CD4-positive, alpha-beta memory T cell (primary cell): ENCODE measurements around the gene MRPS23. TPM values are rescaled to one million over a fixed set of nuclear protein-coding genes. Genes with fewer than 3 reads are reported as not detected.

ENCODE experiments used
- CTCF ChIA-PET: fragments of 350-600 bp; sonication (Branson Sonifier 250); formaldehyde crosslinking; loops from one replicate; lab custom pipeline; 2021; ENCODE audit warnings: inconsistent platforms; ENCODE audit not compliant: partially characterized antibody; lab: Charles Lee
- POLR2A ChIA-PET: fragments of 350-600 bp; sonication (Branson Sonifier 250); formaldehyde crosslinking; loops from one replicate; lab custom pipeline; 2021; ENCODE audit not compliant: partially characterized antibody; lab: Charles Lee
- DNase-seq, 5 donors: peaks; one replicate each; pipeline versions ENCODE4 v3.0.0 to v3.0.0-alpha.2; 2020 to 2022; ENCODE audit warnings: mixed read lengths in 1 of 5
- H3K27ac ChIP-seq: one replicate; pipeline ENCODE4 v1.7.0; 2013; ENCODE audit warnings: low read depth, low read length
- H3K27me3 ChIP-seq: 2 replicates; pipeline ENCODE4 v1.7.0; 2013; ENCODE audit warnings: mild to moderate bottlenecking, low read length, moderate library complexity; ENCODE audit not compliant: insufficient read depth
- H3K36me3 ChIP-seq: 2 replicates; pipeline ENCODE4 v1.7.0; 2013; ENCODE audit warnings: mild to moderate bottlenecking, low read length, moderate library complexity; ENCODE audit not compliant: insufficient read depth
- H3K4me1 ChIP-seq: 2 replicates; pipeline ENCODE4 v1.7.0; 2013; ENCODE audit warnings: mild to moderate bottlenecking, low read length, moderate library complexity; ENCODE audit not compliant: insufficient read depth
- H3K4me3 ChIP-seq, 2 donors: one replicate each; pipeline ENCODE4 v1.7.0; 2013; ENCODE audit warnings: low read length in 2 of 2, mild to moderate bottlenecking in 1 of 2
- H3K9me3 ChIP-seq, 2 donors: one replicate each; pipeline ENCODE4 v1.7.0; 2013; ENCODE audit warnings: low read length in 2 of 2, control low read depth in 1 of 2; ENCODE audit not compliant: control insufficient read depth in 1 of 2
- H3K27ac Mint-ChIP-seq, 7 donors: one replicate each; pipeline ENCODE4 v1.8.0; 2020 to 2021; ENCODE audit warnings: mixed read lengths in 7 of 7, mild to moderate bottlenecking in 6 of 7, inconsistent platforms in 3 of 7, moderate library complexity in 3 of 7
- H3K27me3 Mint-ChIP-seq, 2 donors: one replicate each; pipeline ENCODE4 v1.8.0; 2020 to 2021; ENCODE audit warnings: mixed read lengths in 2 of 2
- H3K36me3 Mint-ChIP-seq, 2 donors: one replicate each; pipeline ENCODE4 v1.8.0; 2020 to 2021; ENCODE audit warnings: mixed read lengths in 2 of 2, inconsistent platforms in 1 of 2, mild to moderate bottlenecking in 1 of 2
- H3K4me1 Mint-ChIP-seq, 4 donors: one replicate each; pipeline ENCODE4 v1.8.0; 2020 to 2021; ENCODE audit warnings: mixed read lengths in 4 of 4, mild to moderate bottlenecking in 1 of 4
- H3K4me3 Mint-ChIP-seq, 8 donors: one replicate each; pipeline ENCODE4 v1.8.0; 2020 to 2021; ENCODE audit warnings: mixed read lengths in 8 of 8, mild to moderate bottlenecking in 7 of 8, moderate library complexity in 6 of 8, inconsistent platforms in 3 of 8
- H3K9me3 Mint-ChIP-seq, 8 donors: one replicate each; pipeline ENCODE4 v1.8.0; 2020 to 2021; ENCODE audit warnings: mixed read lengths in 8 of 8, mild to moderate bottlenecking in 5 of 8, inconsistent platforms in 3 of 8, moderate library complexity in 1 of 8
- intact Hi-C: fragments of 100-400 bp; cut with micrococcal nuclease; formaldehyde crosslinking; loops from one replicate; pipeline ENCODE4 v1.15.1; 2023
- polyA plus RNA-seq, 2 donors: library from polyadenylated mRNA; unstranded; fragments of 300-500 nt; fragmentation: Illumina TruSeq; gene quantifications; one replicate each; pipeline ENCODE4 v1.2.3, GENCODE V29; 2021
- total RNA-seq, 2 experiments: library from RNA; stranded (reverse); gene quantifications; one replicate each; pipeline ENCODE4 v1.2.3, GENCODE V29; 2021

MRPS23 gene
- total and polyA plus RNA-seq, 4 experiments from 2014 or later: 28.7 to 41.7 (median 32.6) TPM

- Mint-ChIP-seq H3K4me3 (no peak overlapping the region), H3K27ac (no peak overlapping the region), H3K4me1 (peaks cover 2 to 7% (median 5%) of the 10 kb centered on the region in 4 donors), H3K36me3 (no peaks in the 10 kb centered on the region), H3K27me3 (peaks cover 0 to 6% of the 10 kb centered on the region in 2 donors), H3K9me3 (no peaks in the 10 kb centered on the region)
- ChIA-PET POLR2A (interaction anchor here (1.0 to 1.3 kb wide), 4 partner anchors 93 to 114 kb away, joined by 3 to 4 read pairs (median 4); partner anchors contain the start of gene SRSF1), CTCF (interaction anchor here (0.5 to 8.2 kb wide), 18 partner anchors 11 to 799 kb away, joined by 3 to 150 read pairs (median 4); partner anchors contain the start of gene CUEDC1)
- H3K9me3 ChIP-seq: no peaks in the 10 kb centered on the region
- DNase-seq: no peak
- no peak overlapping the region for H3K4me3 ChIP-seq
- no peaks in the 10 kb centered on the region for H3K27me3 ChIP-seq
- no peak overlapping the region for H3K27ac ChIP-seq
- no peaks in the 10 kb centered on the region for H3K4me1 ChIP-seq
- intact Hi-C loops: loop anchor here (1.0 to 10.0 kb wide), 6 partner anchors 54 to 279 kb away; partner anchors contain the start of gene DYNLL2
- no peaks in the 10 kb centered on the region for H3K36me3 ChIP-seq
These were observed 43.2 kb upstream of the MRPS23 start for GRCh38 chr17:57892820-57893595.

- no peak overlapping the region for H3K27ac ChIP-seq
- H3K4me1 Mint-ChIP-seq: peaks cover 2 to 7% (median 5%) of the 10 kb centered on the region in 4 donors
- no peaks in the 10 kb centered on the region for H3K36me3 ChIP-seq
- H3K4me1 ChIP-seq: no peaks in the 10 kb centered on the region
- no peak overlapping the region for H3K27ac Mint-ChIP-seq
- H3K27me3 ChIP-seq: no peaks in the 10 kb centered on the region
- no peak overlapping the region for H3K4me3 ChIP-seq
- ChIA-PET CTCF (interaction anchor here (0.5 to 8.2 kb wide), 19 partner anchors 12 to 281 kb away, joined by 3 to 150 read pairs (median 4); partner anchors contain the start of gene CUEDC1), POLR2A (interaction anchor here (0.6 to 1.3 kb wide), 5 partner anchors 94 to 115 kb away, joined by 3 to 4 read pairs (median 3); partner anchors contain the start of gene SRSF1)
- H3K27me3 Mint-ChIP-seq: peaks cover 0 to 6% of the 10 kb centered on the region in 2 donors
- H3K4me3 Mint-ChIP-seq: no peak overlapping the region
- no peaks in the 10 kb centered on the region for H3K36me3 Mint-ChIP-seq
- DNase-seq: peak; percentile 62 to 72 (median 66)
- H3K9me3 ChIP-seq: no peaks in the 10 kb centered on the region
- intact Hi-C loops: loop anchor here (1.0 to 10.0 kb wide), 6 partner anchors 55 to 280 kb away; partner anchors contain the start of gene DYNLL2
- no peaks in the 10 kb centered on the region for H3K9me3 Mint-ChIP-seq
These were observed 42.4 kb upstream of the MRPS23 start for GRCh38 chr17:57892146-57892819.

- ChIA-PET CTCF (interaction anchor here (1.1 to 8.2 kb wide), 5 partner anchors 30 to 221 kb away, joined by 3 to 150 read pairs (median 15); no protein-coding TSS in a partner anchor), POLR2A (no interaction called here)
- Mint-ChIP-seq H3K27me3 (peaks cover 0 to 6% of the 10 kb centered on the region in 2 donors), H3K27ac (peak overlapping the region in 1 of 7 donors; percentile 59), H3K36me3 (no peaks in the 10 kb centered on the region), H3K4me1 (peaks cover 2 to 7% (median 5%) of the 10 kb centered on the region in 4 donors), H3K9me3 (no peaks in the 10 kb centered on the region), H3K4me3 (no peak overlapping the region)
- Histone ChIP-seq H3K9me3 (no peaks in the 10 kb centered on the region), H3K27ac (no peak overlapping the region), H3K4me3 (no peak overlapping the region), H3K27me3 (no peaks in the 10 kb centered on the region), H3K36me3 (no peaks in the 10 kb centered on the region), H3K4me1 (no peaks in the 10 kb centered on the region)
- no peak for DNase-seq
- intact Hi-C loops: loop anchor here (5.0 to 10.0 kb wide), 2 partner anchors 56 to 194 kb away; partner anchors contain the start of gene DYNLL2
These were observed 41.0 kb upstream of the MRPS23 start for GRCh38 chr17:57890857-57891232.

GRCh38 chr17:57889892-57890856 is 40.3 kb upstream of the MRPS23 start:
- no peaks in the 10 kb centered on the region for H3K4me1 ChIP-seq
- intact Hi-C loops: loop anchor here (5.0 to 10.0 kb wide), 2 partner anchors 57 to 195 kb away; partner anchors contain the start of gene DYNLL2
- peaks cover 0 to 6% of the 10 kb centered on the region in 2 donors for H3K27me3 Mint-ChIP-seq
- H3K4me1 Mint-ChIP-seq: peaks cover 2 to 7% (median 5%) of the 10 kb centered on the region in 4 donors
- H3K9me3 ChIP-seq: no peaks in the 10 kb centered on the region
- no peak for DNase-seq
- ChIA-PET POLR2A (no interaction called here), CTCF (interaction anchor here (1.1 to 8.2 kb wide), 5 partner anchors 11 to 222 kb away, joined by 3 to 150 read pairs (median 15); no protein-coding TSS in a partner anchor)
- H3K36me3 Mint-ChIP-seq: no peaks in the 10 kb centered on the region
- H3K4me3 Mint-ChIP-seq: no peak overlapping the region
- no peak overlapping the region for H3K27ac ChIP-seq
- H3K9me3 Mint-ChIP-seq: no peaks in the 10 kb centered on the region
- no peak overlapping the region for H3K4me3 ChIP-seq
- no peaks in the 10 kb centered on the region for H3K27me3 ChIP-seq
- no peak overlapping the region for H3K27ac Mint-ChIP-seq
- no peaks in the 10 kb centered on the region for H3K36me3 ChIP-seq

- Mint-ChIP-seq H3K36me3 (no peaks in the 10 kb centered on the region), H3K4me3 (no peak overlapping the region), H3K27ac (no peak overlapping the region), H3K9me3 (no peaks in the 10 kb centered on the region), H3K27me3 (peaks cover 0 to 6% of the 10 kb centered on the region in 2 donors), H3K4me1 (peaks cover 2 to 7% (median 5%) of the 10 kb centered on the region in 4 donors)
- POLR2A ChIA-PET: no interaction called here
- H3K27ac ChIP-seq: no peak overlapping the region
- CTCF ChIA-PET: interaction anchor here (1.1 to 8.2 kb wide), 5 partner anchors 10 to 108 kb away, joined by 3 to 150 read pairs (median 3); no protein-coding TSS in a partner anchor
- H3K36me3 ChIP-seq: no peaks in the 10 kb centered on the region
- no peak for DNase-seq
- no peaks in the 10 kb centered on the region for H3K9me3 ChIP-seq
- no peaks in the 10 kb centered on the region for H3K4me1 ChIP-seq
- H3K27me3 ChIP-seq: no peaks in the 10 kb centered on the region
- no peak overlapping the region for H3K4me3 ChIP-seq
- intact Hi-C loops: no loop called here
These were observed 39.4 kb upstream of the MRPS23 start for GRCh38 chr17:57889252-57889651.
